Left renal pelvis (tissue), 4 donors: ENCODE results near the gene DNAAF8. TPM values are rescaled to one million over a fixed set of nuclear protein-coding genes. Genes with fewer than 3 reads are reported as not detected.
A peak's percentile ranks its signal among the peaks of the same experiment; 100 is the strongest.
"Not testable (repeated sequence)": the region's sequence is repeated elsewhere in the genome, so short reads cannot be mapped to it uniquely, and the experiment has no call there.

Source experiments
- DNase-seq, 4 donors: peaks; one replicate each; pipeline ENCODE4 v3.0.0-alpha.2; 2013; ENCODE audit warnings: low read depth in 4 of 4, low spot score in 3 of 4
- polyA plus RNA-seq, 4 donors: library from polyadenylated mRNA; unstranded; fragments of 120-200 nt; gene quantifications; one replicate each; pipeline ENCODE4 v1.2.1, GENCODE V29; 2013; ENCODE audit not compliant: insufficient read length in 4 of 4

The DNAAF8 gene
- polyA plus RNA-seq, 4 donors: 0.86 to 2.3 (median 2.0) TPM

GRCh38 chr16:4714996-4715395 lies 19.3 kb upstream of the DNAAF8 start:
- no peak for DNase-seq

GRCh38 chr16:4718466-4718865 lies 15.9 kb upstream of the DNAAF8 start:
- no peak for DNase-seq

- no peak for DNase-seq
Measured at GRCh38 chr16:4723071-4723767, 11.1 kb upstream of the DNAAF8 start.

GRCh38 chr16:4724661-4725270 lies 9.6 kb upstream of the DNAAF8 start:
- DNase-seq: no peak

GRCh38 chr16:4726616-4727015 lies 7.7 kb upstream of the DNAAF8 start:
- no peak for DNase-seq

GRCh38 chr16:4728676-4729075 lies 5.7 kb upstream of the DNAAF8 start:
- DNase-seq: no peak

- DNase-seq: no peak
Measured at GRCh38 chr16:4729876-4730275, 4.5 kb upstream of the DNAAF8 start.

- no peak for DNase-seq
Measured at GRCh38 chr16:4733211-4733742, 1.1 kb upstream of the DNAAF8 start.

GRCh38 chr16:4733747-4734062 lies 632 bp upstream of the DNAAF8 start:
- no peak for DNase-seq

- peak; percentile 62 to 75 (median 70) for DNase-seq
Measured at GRCh38 chr16:4734730-4735535, 596 bp downstream of the DNAAF8 start.

- no peak for DNase-seq
Measured at GRCh38 chr16:4736546-4736945, 2.2 kb downstream of the DNAAF8 start.

- DNase-seq: no peak
Measured at GRCh38 chr16:4737545-4737944, 3.2 kb downstream of the DNAAF8 start.

GRCh38 chr16:4738370-4738769 lies 4.0 kb downstream of the DNAAF8 start:
- DNase-seq: not testable (repeated sequence)

GRCh38 chr16:4743226-4743878 lies 9.0 kb downstream of the DNAAF8 start:
- DNase-seq: no peak

- DNase-seq: no peak
Measured at GRCh38 chr16:4744555-4745273, 10.4 kb downstream of the DNAAF8 start.

- DNase-seq: no peak
Measured at GRCh38 chr16:4745274-4745569, 10.9 kb downstream of the DNAAF8 start.

GRCh38 chr16:4746215-4746614 lies 11.9 kb downstream of the DNAAF8 start:
- DNase-seq: no peak

GRCh38 chr16:4746991-4747574 lies 12.7 kb downstream of the DNAAF8 start:
- no peak for DNase-seq

- DNase-seq: no peak
Measured at GRCh38 chr16:4747906-4748681, 13.8 kb downstream of the DNAAF8 start.
